SK-N-SH treated with all-trans-retinoic acid at 6 μM for 48 hours (cell line): ENCODE data around the gene SMYD3.

Source experiments
- BACH2 ChIP-seq: fragments of 250-450 bp; sonication (Bioruptor Pico); IDR thresholded peaks from 2 replicates; pipeline ENCODE4 v1.9.0; 2021; ENCODE audit warnings: mild to moderate bottlenecking, borderline replicate concordance
- CREB5 ChIP-seq: fragments of 250-450 bp; sonication (Bioruptor Pico); IDR thresholded peaks from 2 replicates; pipeline ENCODE4 v1.5.1; 2020; ENCODE audit warnings: low read depth, mild to moderate bottlenecking, moderate library complexity
- CSRNP3 ChIP-seq: fragments of 250-450 bp; sonication (Bioruptor Pico); IDR thresholded peaks from 2 replicates; pipeline ENCODE4 v1.5.1; 2021; ENCODE audit warnings: mild to moderate bottlenecking, moderate library complexity
- ESRRG ChIP-seq: fragments of 250-450 bp; sonication (Bioruptor Pico); IDR thresholded peaks from 2 replicates; pipeline ENCODE4 v1.6.1; 2021; ENCODE audit warnings: mild to moderate bottlenecking
- ISL1 ChIP-seq: fragments of 250-450 bp; sonication (Bioruptor Pico); IDR thresholded peaks from 2 replicates; pipeline ENCODE4 v2.1.2; 2022; ENCODE audit warnings: mild to moderate bottlenecking, moderate library complexity
- ZC3H10 ChIP-seq: fragments of 250-450 bp; sonication (Bioruptor Pico); IDR thresholded peaks from 2 replicates; pipeline ENCODE4 v1.5.1; 2021; ENCODE audit warnings: mild to moderate bottlenecking, moderate library complexity
- ZNF70 ChIP-seq: fragments of 450-650 bp; formaldehyde crosslinking; IDR thresholded peaks from 2 replicates; pipeline ENCODE4 v1.5.0; 2020; ENCODE audit warnings: mild to moderate bottlenecking, moderate library complexity

- TF ChIP-seq ISL1 (CRISPR knock-in tag): no peak
- TF ChIP-seq CSRNP3 (CRISPR knock-in tag): no peak
- TF ChIP-seq ZC3H10 (CRISPR knock-in tag): no peak
- no peak for TF ChIP-seq BACH2 (CRISPR knock-in tag)
- no peak for TF ChIP-seq ZNF70 (CRISPR knock-in tag)
- no peak for TF ChIP-seq CREB5 (CRISPR knock-in tag)
- no peak for TF ChIP-seq ESRRG
Observed at GRCh38 chr1:246169019-246169418, 338.1 kb downstream of the SMYD3 start.
